ENCODE results near the gene ZNF692.
"Not testable (repeated sequence)": the region's sequence is repeated elsewhere in the genome, so short reads cannot be mapped to it uniquely, and the experiment has no call there.

ZNF692 gene

DNA sequence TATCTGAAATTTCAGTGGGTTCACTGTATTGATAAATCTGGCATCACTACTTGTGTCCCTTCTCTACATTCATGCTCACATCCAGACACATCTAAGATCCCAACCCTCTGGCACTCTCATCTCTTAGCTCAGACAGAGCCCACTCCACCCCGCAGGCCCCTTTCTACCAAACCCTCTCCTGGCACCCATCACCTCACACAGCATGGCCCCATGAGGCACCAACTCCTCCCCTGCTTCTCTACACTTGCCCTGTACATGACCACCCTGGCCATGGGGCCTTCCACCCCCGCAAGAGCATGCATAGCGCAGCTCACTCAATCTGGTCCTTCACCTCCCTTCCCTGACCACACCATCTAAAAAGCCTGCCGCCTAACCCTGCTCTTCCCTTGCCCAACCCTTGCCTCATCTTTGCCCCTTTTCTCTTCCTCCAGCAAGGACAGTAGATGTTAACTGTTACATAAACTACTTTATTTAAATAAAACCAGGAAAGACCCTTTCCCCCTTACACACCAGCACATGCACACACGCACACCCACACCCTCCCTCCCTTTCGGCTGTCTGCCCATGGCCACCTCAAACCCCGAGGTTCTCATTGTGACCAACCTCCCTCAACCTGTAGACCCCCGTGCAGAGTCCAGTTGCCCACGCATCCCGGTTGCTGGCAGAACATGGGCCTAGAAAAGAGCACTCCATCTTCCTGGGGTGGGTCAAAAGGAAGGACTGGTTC is 48.7 kb downstream of the ZNF692 start:
- H3K4me1 Mint-ChIP-seq (ENCODE audit: low read depth): peaks cover 62% of the 10 kb centered on the region
- no peak overlapping the region for H3K4me3 Mint-ChIP-seq
- H3K9me3 Mint-ChIP-seq: no peaks in the 10 kb centered on the region
- intact Hi-C loops (cut with micrococcal nuclease): no loop called here
- no peaks in the 10 kb centered on the region for H3K27me3 Mint-ChIP-seq
- peak overlapping the region; percentile 33 for H3K27ac Mint-ChIP-seq
- H3K36me3 Mint-ChIP-seq (ENCODE audit: low read depth): peaks cover 64% of the 10 kb centered on the region

DNA sequence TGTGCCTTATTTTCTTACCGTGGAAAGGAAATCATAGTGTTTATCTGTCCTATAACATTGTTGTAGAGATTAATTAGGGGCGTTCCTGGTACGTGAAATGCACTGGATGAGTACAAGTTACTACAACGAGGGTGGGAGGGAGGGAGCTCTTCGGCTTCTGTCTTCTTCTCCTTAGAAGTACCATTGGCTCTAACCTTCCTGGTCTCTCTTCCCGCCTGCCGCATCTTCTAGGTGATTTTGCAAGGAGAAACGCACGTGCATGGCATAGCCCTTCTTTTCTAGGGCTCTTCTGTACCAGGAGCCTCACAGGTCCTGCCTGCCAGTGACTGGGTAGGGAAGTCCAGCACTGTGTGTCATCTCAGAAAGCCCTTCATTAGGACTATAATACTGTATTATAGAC is 50.0 kb downstream of the ZNF692 start:
- intact Hi-C loops (cut with micrococcal nuclease): no loop called here
- H3K9me3 Mint-ChIP-seq: no peaks in the 10 kb centered on the region
- no peak overlapping the region for H3K4me3 Mint-ChIP-seq
- H3K27ac Mint-ChIP-seq: no peak overlapping the region
- H3K27me3 Mint-ChIP-seq: no peaks in the 10 kb centered on the region
- peaks cover 75% of the 10 kb centered on the region for H3K4me1 Mint-ChIP-seq (ENCODE audit: low read depth)
- H3K36me3 Mint-ChIP-seq (ENCODE audit: low read depth): peaks cover 51% of the 10 kb centered on the region

DNA sequence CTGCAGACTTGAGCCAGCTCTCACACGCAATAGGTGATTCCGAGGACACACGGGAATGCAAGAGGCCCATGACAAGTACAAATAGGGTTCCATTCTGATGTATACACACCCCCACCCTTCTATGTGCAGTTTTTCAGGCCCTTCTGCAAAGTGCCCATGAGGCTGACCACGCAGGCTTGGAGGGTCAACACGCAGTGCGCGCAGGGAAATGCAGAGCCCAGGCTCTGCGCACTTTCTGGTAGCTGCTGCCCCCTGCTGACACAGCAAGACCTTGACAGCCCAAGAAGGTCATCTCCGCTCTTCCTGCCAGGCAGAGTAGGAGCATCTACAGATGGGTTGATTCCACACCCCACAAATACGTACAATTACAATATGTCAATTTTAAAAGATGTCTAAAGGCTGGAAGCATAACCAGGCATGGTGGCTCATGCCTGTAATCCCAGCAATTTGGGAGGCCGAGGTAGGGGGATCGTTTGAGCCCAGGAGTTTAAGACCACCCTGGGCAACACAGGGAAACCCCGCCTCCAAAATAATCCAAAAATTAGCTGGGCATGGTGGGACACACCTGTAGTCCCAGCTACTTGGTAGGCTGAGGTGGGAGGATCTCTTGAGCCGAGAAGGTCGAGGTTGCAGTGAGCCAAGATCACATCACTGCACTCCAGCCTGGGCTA is 51.7 kb downstream of the ZNF692 start:
- peaks cover 71% of the 10 kb centered on the region for H3K4me1 Mint-ChIP-seq (ENCODE audit: low read depth)
- peaks cover 34% of the 10 kb centered on the region for H3K36me3 Mint-ChIP-seq (ENCODE audit: low read depth)
- intact Hi-C loops (cut with micrococcal nuclease): loop anchor here (1.0 to 2.0 kb wide), 4 partner anchors 102 to 402 kb away; no protein-coding TSS in a partner anchor
- no peaks in the 10 kb centered on the region for H3K9me3 Mint-ChIP-seq
- no peaks in the 10 kb centered on the region for H3K27me3 Mint-ChIP-seq
- H3K4me3 Mint-ChIP-seq: no peak overlapping the region
- H3K27ac Mint-ChIP-seq: no peak overlapping the region

DNA sequence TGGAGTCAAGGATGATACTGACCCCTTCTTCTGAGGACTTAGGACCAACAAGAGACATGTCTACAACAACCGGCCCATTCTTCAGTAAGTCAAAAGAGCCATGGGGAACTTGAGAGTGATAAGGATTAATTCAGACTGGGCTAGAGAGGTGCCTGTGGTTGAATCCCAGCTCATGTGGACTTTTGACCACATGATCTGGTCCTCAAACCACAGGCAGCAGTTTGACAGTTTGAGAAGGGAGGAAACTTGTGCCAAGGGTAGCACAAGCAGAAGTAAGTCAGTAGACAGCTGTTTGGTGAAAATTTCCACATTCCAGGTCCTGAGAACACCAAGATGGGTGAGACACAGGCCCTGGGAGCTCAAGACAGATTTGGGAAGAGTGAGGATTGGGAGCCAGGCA is 53.0 kb downstream of the ZNF692 start:
- H3K9me3 Mint-ChIP-seq: no peaks in the 10 kb centered on the region
- peak overlapping the region; percentile 82 for H3K27ac Mint-ChIP-seq
- intact Hi-C loops (cut with micrococcal nuclease): loop anchor here (2.0 kb wide), 3 partner anchors 101 to 401 kb away; no protein-coding TSS in a partner anchor
- peaks cover 21% of the 10 kb centered on the region for H3K36me3 Mint-ChIP-seq (ENCODE audit: low read depth)
- H3K4me3 Mint-ChIP-seq: no peak overlapping the region
- peaks cover 60% of the 10 kb centered on the region for H3K4me1 Mint-ChIP-seq (ENCODE audit: low read depth)
- H3K27me3 Mint-ChIP-seq: no peaks in the 10 kb centered on the region

DNA sequence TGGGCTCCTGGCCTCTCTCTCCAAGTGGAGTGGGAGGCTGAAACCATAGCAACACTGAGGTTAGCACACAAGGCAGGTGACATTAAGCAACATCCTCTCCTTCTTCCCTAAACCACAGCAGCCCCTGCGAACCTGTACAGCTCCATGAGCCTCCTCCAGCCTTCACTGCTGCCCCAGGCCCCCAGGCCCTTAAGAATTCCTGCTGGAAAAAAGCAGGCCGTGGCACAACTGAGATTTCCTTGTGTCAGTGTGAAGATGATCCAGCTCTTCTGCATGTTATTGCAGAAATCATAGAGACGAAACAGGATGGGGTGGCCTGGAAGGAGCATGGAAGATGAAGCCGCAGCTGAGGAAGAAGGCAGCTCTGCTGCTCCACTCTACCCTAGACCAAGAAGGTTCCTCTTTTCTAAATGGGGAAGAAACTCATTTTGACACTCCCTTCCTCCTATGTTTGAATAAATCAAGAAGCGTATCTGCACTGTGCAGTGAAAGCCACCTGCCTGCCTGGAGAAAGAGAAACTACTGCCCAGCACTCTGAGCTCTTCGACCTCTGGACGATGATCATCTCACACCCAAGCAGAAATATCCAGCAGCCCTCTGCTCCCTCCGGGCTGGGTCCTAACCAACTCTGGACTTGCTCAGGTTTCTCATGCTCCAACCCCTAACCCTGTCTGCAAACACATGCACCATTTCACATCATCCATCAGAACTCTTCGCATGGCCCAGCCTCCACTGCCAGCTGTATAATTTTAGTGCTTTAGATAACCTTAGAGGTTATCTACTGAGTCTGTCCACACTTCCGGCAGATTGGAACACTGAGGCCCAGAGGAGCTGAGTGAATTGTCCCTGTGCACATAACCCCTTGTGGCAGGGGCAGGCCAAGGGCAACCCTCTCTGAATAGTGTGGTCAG is 53.9 kb downstream of the ZNF692 start:
- H3K27me3 Mint-ChIP-seq: no peaks in the 10 kb centered on the region
- peaks cover 56% of the 10 kb centered on the region for H3K4me1 Mint-ChIP-seq (ENCODE audit: low read depth)
- H3K36me3 Mint-ChIP-seq (ENCODE audit: low read depth): peaks cover 12% of the 10 kb centered on the region
- H3K9me3 Mint-ChIP-seq: no peaks in the 10 kb centered on the region
- intact Hi-C loops (cut with micrococcal nuclease): no loop called here
- H3K27ac Mint-ChIP-seq: peak overlapping the region; percentile 82
- H3K4me3 Mint-ChIP-seq: peak overlapping the region; percentile 66

DNA sequence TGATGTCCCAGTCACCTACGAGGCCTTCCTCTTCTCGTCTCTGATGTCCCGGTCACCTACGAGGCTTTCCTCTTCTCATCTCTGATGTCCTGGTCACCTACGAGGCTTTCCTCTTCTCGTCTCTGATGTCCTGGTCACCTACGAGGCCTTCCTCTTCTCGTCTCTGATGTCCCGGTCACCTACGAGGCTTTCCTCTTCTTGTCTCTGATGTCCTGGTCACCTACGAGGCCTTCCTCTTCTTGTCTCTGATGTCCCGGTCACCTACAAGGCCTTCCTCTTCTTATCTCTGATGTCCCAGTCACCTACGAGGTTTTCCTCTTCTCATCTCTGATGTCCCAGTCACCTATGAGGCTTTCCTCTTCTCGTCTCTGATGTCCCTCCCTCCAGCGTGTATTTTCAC is 55.4 kb downstream of the ZNF692 start:
- H3K9me3 Mint-ChIP-seq; intact Hi-C loops (cut with micrococcal nuclease); H3K4me3 Mint-ChIP-seq; H3K27me3 Mint-ChIP-seq; H3K36me3 Mint-ChIP-seq (ENCODE audit: low read depth): not testable (repeated sequence)
- H3K27ac Mint-ChIP-seq: peak overlapping the region; percentile 82
- H3K4me1 Mint-ChIP-seq (ENCODE audit: low read depth): peaks cover 61% of the 10 kb centered on the region

DNA sequence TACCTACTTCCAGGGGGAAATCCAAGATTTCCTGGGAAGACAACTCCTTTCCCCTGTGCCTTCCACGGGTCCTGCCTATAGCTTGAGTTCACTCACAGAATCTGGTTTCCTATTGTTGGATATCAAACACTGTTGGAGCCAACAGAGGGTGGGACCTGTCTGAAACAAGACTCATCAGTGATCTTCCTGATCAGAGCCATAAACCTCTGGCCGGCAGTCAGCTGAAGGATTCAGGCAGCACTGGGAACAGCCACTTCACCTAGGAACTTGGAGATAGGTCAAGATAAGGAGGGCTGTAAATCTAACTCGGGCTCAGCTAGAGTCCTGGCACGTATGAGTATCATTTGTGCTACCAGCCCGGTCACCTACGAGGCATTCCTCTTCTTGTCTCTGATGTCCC is 56.4 kb downstream of the ZNF692 start:
- H3K9me3 Mint-ChIP-seq: no peaks in the 10 kb centered on the region
- no peak overlapping the region for H3K4me3 Mint-ChIP-seq
- peaks cover 65% of the 10 kb centered on the region for H3K4me1 Mint-ChIP-seq (ENCODE audit: low read depth)
- intact Hi-C loops (cut with micrococcal nuclease): no loop called here
- H3K36me3 Mint-ChIP-seq (ENCODE audit: low read depth): no peaks in the 10 kb centered on the region
- no peaks in the 10 kb centered on the region for H3K27me3 Mint-ChIP-seq
- H3K27ac Mint-ChIP-seq: no peak overlapping the region

DNA sequence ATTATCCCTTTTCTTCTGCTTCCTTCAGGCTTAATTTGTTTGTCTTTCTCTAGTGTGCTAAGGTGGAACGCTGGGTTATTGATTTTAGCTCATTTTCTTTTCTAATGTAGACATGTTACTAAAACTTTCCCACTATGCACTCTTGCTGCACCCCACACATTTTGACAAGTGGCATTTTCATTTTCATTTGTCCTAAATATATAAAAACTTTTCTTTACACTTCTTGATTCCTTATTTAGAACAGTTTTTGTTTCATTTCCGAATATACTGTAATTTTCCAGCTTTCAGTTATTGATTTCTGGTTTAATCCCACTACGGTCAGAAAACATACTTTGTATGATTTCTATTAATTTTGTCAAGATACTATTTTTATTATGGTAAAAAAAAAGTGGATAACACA is 58.4 kb downstream of the ZNF692 start:
- Mint-ChIP-seq H3K9me3 (no peaks in the 10 kb centered on the region), H3K36me3 (ENCODE audit: low read depth) (no peaks in the 10 kb centered on the region), H3K27me3 (no peaks in the 10 kb centered on the region), H3K4me3 (no peak overlapping the region), H3K27ac (no peak overlapping the region), H3K4me1 (ENCODE audit: low read depth) (peaks cover 45% of the 10 kb centered on the region)
- intact Hi-C loops (cut with micrococcal nuclease): no loop called here
